Hepatocyte (in vitro differentiated cells): ENCODE results near the gene PTPRD.

ENCODE experiments used
- CTCF ChIP-seq: fragments of 200-600 bp; sonication (generic); IDR thresholded peaks from 2 replicates; pipeline ENCODE4 v1.5.1; 2016; ENCODE audit warnings: antibody characterized with exemption, mild to moderate bottlenecking; ENCODE audit not compliant: poor library complexity
- EZH2 ChIP-seq: fragments of 200-600 bp; sonication (generic); IDR thresholded peaks from 2 replicates; pipeline ENCODE4 v1.6.1; 2016; ENCODE audit warnings: antibody characterized with exemption, mild to moderate bottlenecking, borderline replicate concordance
- EZH2phosphoT487 ChIP-seq: fragments of 200-600 bp; sonication (generic); IDR thresholded peaks from one replicate; pipeline ENCODE4 v1.6.1; 2018; ENCODE audit warnings: antibody characterized with exemption, mild to moderate bottlenecking, low read depth, moderate library complexity; ENCODE audit not compliant: unreplicated experiment, severe bottlenecking

- TF ChIP-seq CTCF (no peak), EZH2 (no peak), EZH2phosphoT487 (no peak)
Observed at GRCh38 chr9:9122230-9122875, 1490.4 kb downstream of the PTPRD start.
